ENCODE results near the gene CXXC1. TPM values are rescaled to one million over a fixed set of nuclear protein-coding genes. Genes with fewer than 3 reads are reported as not detected.
A peak's percentile ranks its signal among the peaks of the same experiment; 100 is the strongest.

The CXXC1 gene
- total and polyA plus RNA-seq, 2 donors (not counting 3 experiments of a cell fraction or from before 2014, with no cell fraction given): 64.4 to 128 TPM

GRCh38 chr18:50266248-50266704, 21.2 kb downstream of the CXXC1 start, which contains the start of gene CFAP53:
CFAP53 (minus strand) TSS chr18:50266495; CDS start chr18:50266404, 91 bp downstream.
- DNase-seq (ENCODE audit: low read depth, low spot score): peak; percentile 89
- ChIA-PET POLR2A (interaction anchor here (1.3 kb wide), 1 partner anchor 15 kb away, joined by 4 read pairs; the partner anchor contains the start of gene MBD1), CTCF (interaction anchor here (0.8 to 3.3 kb wide), 4 partner anchors 15 to 91 kb away, joined by 3 to 26 read pairs (median 5); partner anchors contain the start of gene MBD1)
- H3K9ac ChIP-seq (replicated peaks; ENCODE audit: extremely low read depth, insufficient read depth, low read length): peak within 1 kb of the TSS; percentile 53
- no peaks in the 10 kb centered on the region for H3K9me1 ChIP-seq (replicated peaks; ENCODE audit: control insufficient read depth, extremely low read depth, insufficient read depth, low read length)
- FAIRE-seq: peak; percentile 94
- no peaks in the 10 kb centered on the region for H3K9me3 ChIP-seq (replicated peaks; ENCODE audit: control insufficient read depth, insufficient read depth, low read length)
- BruUV-seq (replicated peaks): no TSS peak
- H3K4me1 ChIP-seq (ENCODE audit: control insufficient read depth, extremely low read depth, insufficient read depth, low read length): peaks cover 10% of the 10 kb centered on the region
- H3K79me2 ChIP-seq (ENCODE audit: control insufficient read depth, insufficient read depth, low read length): no peaks in the 10 kb centered on the region
- intact Hi-C loops (cut with micrococcal nuclease) (loop anchor here (2.0 to 5.0 kb wide), 2 partner anchors 109 to 254 kb away; partner anchors contain the start of gene SKA1), dilution Hi-C loops (cut with MboI; ENCODE audit: extremely low pct_ligation_motif_present, low sequenced_read_pairs) (no loop called here)
- peaks cover 0 to 10% of the 10 kb centered on the region in 2 experiments for H3K36me3 ChIP-seq (ENCODE audit: control insufficient read depth in 2 of 2, extremely low read depth in 1 of 2, insufficient read depth in 2 of 2, low read length in 2 of 2)
- H3K27ac ChIP-seq (ENCODE audit: insufficient read depth, low read depth, low read length): no peak within 1 kb of the TSS
- peak; percentile 64 for TF ChIP-seq POLR2AphosphoS5 (IDR thresholded peaks at IDR 0.05; ENCODE audit: insufficient read depth, low read depth, low read length)
- no peak for TF ChIP-seq CTCF (IDR thresholded peaks at IDR 0.05; ENCODE audit: extremely low read depth in 1 of 2, insufficient read depth in 1 of 2, low read depth in 1 of 2, low read length in 2 of 2)
- H3K27me3 ChIP-seq (ENCODE audit: control insufficient read depth in 2 of 2, insufficient read depth in 2 of 2, low read length in 2 of 2): peaks cover 1 to 18% of the 10 kb centered on the region in 2 experiments
- H3K4me3 ChIP-seq (replicated peaks in 1 of 3; ENCODE audit: insufficient read depth in 1 of 3, low read depth in 1 of 3, low read length in 3 of 3): peak within 1 kb of the TSS; percentile 14 to 58 (median 36)
- peak within 1 kb of the TSS; percentile 73 for H3K4me2 ChIP-seq (ENCODE audit: insufficient read depth, low read length)
- H2AFZ ChIP-seq (ENCODE audit: low read depth, low read length): peak within 1 kb of the TSS; percentile 71
- no peaks in the 10 kb centered on the region for H4K20me1 ChIP-seq (replicated peaks; ENCODE audit: control insufficient read depth, extremely low read depth, insufficient read depth, low read length)

GRCh38 chr18:50262977-50263376, 24.5 kb downstream of the CXXC1 start:
- no peak overlapping the region for H3K4me3 ChIP-seq (replicated peaks in 1 of 3; ENCODE audit: insufficient read depth in 1 of 3, low read depth in 1 of 3, low read length in 3 of 3)
- H3K27me3 ChIP-seq (ENCODE audit: control insufficient read depth in 2 of 2, insufficient read depth in 2 of 2, low read length in 2 of 2): peaks cover 1 to 18% of the 10 kb centered on the region in 2 experiments
- no peaks in the 10 kb centered on the region for H3K9me1 ChIP-seq (replicated peaks; ENCODE audit: control insufficient read depth, extremely low read depth, insufficient read depth, low read length)
- ChIA-PET POLR2A (no interaction called here), CTCF (no interaction called here)
- H3K9ac ChIP-seq (replicated peaks; ENCODE audit: extremely low read depth, insufficient read depth, low read length): no peak overlapping the region
- no peak overlapping the region for H3K27ac ChIP-seq (ENCODE audit: insufficient read depth, low read depth, low read length)
- intact Hi-C loops (cut with micrococcal nuclease): no loop called here
- dilution Hi-C loops (cut with MboI; ENCODE audit: extremely low pct_ligation_motif_present, low sequenced_read_pairs): no loop called here
- no peak overlapping the region for H3K4me2 ChIP-seq (ENCODE audit: insufficient read depth, low read length)
- no peak for TF ChIP-seq FOS (IDR thresholded peaks at IDR 0.05; ENCODE audit: borderline replicate concordance, insufficient read depth, low read length)
- no peak for TF ChIP-seq EZH2 (IDR thresholded peaks at IDR 0.05; ENCODE audit: borderline replicate concordance, low read depth, low read length, severe bottlenecking)
- TF ChIP-seq POLR2A (IDR thresholded peaks at IDR 0.05; ENCODE audit: low read depth, low read length): no peak
- no peak for TF ChIP-seq GATA2 (IDR thresholded peaks at IDR 0.05; ENCODE audit: insufficient read depth, insufficient read length, low read depth, low read length)
- no TSS peak for BruUV-seq (replicated peaks)
- no peaks in the 10 kb centered on the region for H4K20me1 ChIP-seq (replicated peaks; ENCODE audit: control insufficient read depth, extremely low read depth, insufficient read depth, low read length)
- DNase-seq (ENCODE audit: low read depth, low spot score) (no peak), FAIRE-seq (no peak)
- no peaks in the 10 kb centered on the region for H3K9me3 ChIP-seq (replicated peaks; ENCODE audit: control insufficient read depth, insufficient read depth, low read length)
- no peaks in the 10 kb centered on the region for H3K79me2 ChIP-seq (ENCODE audit: control insufficient read depth, insufficient read depth, low read length)
- H3K36me3 ChIP-seq (ENCODE audit: control insufficient read depth in 2 of 2, extremely low read depth in 1 of 2, insufficient read depth in 2 of 2, low read length in 2 of 2): no peaks in the 10 kb centered on the region
- H3K4me1 ChIP-seq (ENCODE audit: control insufficient read depth, extremely low read depth, insufficient read depth, low read length): peaks cover 8% of the 10 kb centered on the region
- no peak overlapping the region for H2AFZ ChIP-seq (ENCODE audit: low read depth, low read length)

Data from endothelial cell of umbilical vein (primary cell).